Measurements from ENCODE around the gene NR2C2. TPM values are rescaled to one million over a fixed set of nuclear protein-coding genes. Genes with fewer than 3 reads are reported as not detected.

Gene NR2C2
- polyA plus RNA-seq, 1 donor (not counting 4 experiments of a cell fraction or from before 2014, with no cell fraction given), result 9.4 TPM

DNA sequence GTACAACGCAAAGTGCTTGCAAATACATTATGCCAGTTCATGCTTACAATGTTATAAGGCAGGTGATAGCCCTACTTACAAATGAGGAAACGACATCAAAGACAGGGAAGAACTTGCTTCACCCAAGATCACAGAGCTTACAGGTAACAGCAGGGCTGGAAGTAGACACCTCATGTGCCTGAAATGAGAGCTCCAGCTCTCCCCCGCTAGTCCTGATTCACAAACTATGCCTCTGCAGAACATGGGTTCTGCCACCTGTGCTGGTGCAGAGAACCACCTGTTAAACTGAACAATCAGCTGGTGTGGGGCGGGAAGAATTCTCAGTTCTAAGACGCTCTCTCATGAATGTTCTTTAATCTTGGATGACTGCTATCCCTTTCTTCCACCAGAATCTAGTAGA is 144.2 kb downstream of the NR2C2 start:
- H3K4me1 ChIP-seq (ENCODE audit: control insufficient read depth, extremely low read depth, insufficient read depth, low read length), result no peaks in the 10 kb centered on the region
- no peaks in the 10 kb centered on the region for H3K79me2 ChIP-seq (ENCODE audit: control insufficient read depth, insufficient read depth, low read length)
- no peaks in the 10 kb centered on the region for H3K27me3 ChIP-seq (ENCODE audit: control insufficient read depth, extremely low read depth, insufficient read depth, low read length)
- no peak overlapping the region for H3K4me2 ChIP-seq (ENCODE audit: control insufficient read depth, extremely low read depth, insufficient read depth, low read depth, low read length)
- H3K27ac ChIP-seq (ENCODE audit: control insufficient read depth, insufficient read depth, low read length), result no peak overlapping the region
- peaks cover 11 to 23% of the 10 kb centered on the region in 2 experiments for H3K36me3 ChIP-seq (ENCODE audit: control insufficient read depth in 2 of 2, extremely low read depth in 1 of 2, insufficient read depth in 2 of 2, low read length in 2 of 2)
- no peak overlapping the region for H3K4me3 ChIP-seq (ENCODE audit: control insufficient read depth in 2 of 3, extremely low read depth in 1 of 3, insufficient read depth in 2 of 3, low read depth in 1 of 3, low read length in 3 of 3)
- H3K9ac ChIP-seq (ENCODE audit: control insufficient read depth, extremely low read depth, insufficient read depth, low read length), result no peak overlapping the region
- FAIRE-seq (no peak), DNase-seq (ENCODE audit: low read depth, low spot score) (no peak)
- no peak for TF ChIP-seq EZH2 (IDR thresholded peaks at IDR 0.05; ENCODE audit: low read length)
- TF ChIP-seq, protein P1, sequence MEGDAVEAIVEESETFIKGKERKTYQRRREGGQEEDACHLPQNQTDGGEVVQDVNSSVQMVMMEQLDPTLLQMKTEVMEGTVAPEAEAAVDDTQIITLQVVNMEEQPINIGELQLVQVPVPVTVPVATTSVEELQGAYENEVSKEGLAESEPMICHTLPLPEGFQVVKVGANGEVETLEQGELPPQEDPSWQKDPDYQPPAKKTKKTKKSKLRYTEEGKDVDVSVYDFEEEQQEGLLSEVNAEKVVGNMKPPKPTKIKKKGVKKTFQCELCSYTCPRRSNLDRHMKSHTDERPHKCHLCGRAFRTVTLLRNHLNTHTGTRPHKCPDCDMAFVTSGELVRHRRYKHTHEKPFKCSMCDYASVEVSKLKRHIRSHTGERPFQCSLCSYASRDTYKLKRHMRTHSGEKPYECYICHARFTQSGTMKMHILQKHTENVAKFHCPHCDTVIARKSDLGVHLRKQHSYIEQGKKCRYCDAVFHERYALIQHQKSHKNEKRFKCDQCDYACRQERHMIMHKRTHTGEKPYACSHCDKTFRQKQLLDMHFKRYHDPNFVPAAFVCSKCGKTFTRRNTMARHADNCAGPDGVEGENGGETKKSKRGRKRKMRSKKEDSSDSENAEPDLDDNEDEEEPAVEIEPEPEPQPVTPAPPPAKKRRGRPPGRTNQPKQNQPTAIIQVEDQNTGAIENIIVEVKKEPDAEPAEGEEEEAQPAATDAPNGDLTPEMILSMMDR (optimal IDR thresholded peaks at IDR 0.05 in 1 of 3, IDR thresholded peaks at IDR 0.05 in 1 of 3, conservative IDR thresholded peaks at IDR 0.05 in 1 of 3; ENCODE audit: extremely low read depth in 1 of 3, insufficient read depth in 2 of 3, low read length in 3 of 3), result no peak
- no peak overlapping the region for H2AFZ ChIP-seq (ENCODE audit: control insufficient read depth, low read length)
- dilution Hi-C loops (cut with MboI; ENCODE audit: extremely low pct_ligation_motif_present, low sequenced_read_pairs), result no loop called here
- H3K9me3 ChIP-seq (ENCODE audit: control insufficient read depth, low read depth, low read length), result no peaks in the 10 kb centered on the region
- H3K9me1 ChIP-seq (ENCODE audit: control insufficient read depth, extremely low read depth, insufficient read depth, low read length), result no peaks in the 10 kb centered on the region
- no peaks in the 10 kb centered on the region for H4K20me1 ChIP-seq (ENCODE audit: control insufficient read depth, extremely low read depth, insufficient read depth, low read length)

DNA sequence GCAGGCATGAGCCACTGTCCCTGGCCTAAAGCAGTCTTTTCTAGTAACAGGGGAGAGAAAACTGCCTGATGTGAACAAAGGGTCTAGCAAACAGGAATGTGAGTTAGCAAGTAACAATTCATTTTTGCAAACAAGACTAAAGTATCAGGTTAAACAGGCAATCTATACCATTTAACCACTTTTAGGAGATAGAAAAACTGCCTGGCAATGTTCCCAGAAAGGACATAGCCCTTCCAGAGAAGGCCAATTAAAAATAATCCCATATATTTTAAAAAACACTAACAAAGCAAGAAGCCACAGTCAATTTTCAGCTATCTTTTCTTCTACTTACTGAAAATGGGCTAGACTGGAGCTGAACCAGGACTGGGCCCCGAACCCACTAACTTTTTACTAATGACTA is 145.3 kb downstream of the NR2C2 start:
- H3K36me3 ChIP-seq (ENCODE audit: control insufficient read depth in 2 of 2, extremely low read depth in 1 of 2, insufficient read depth in 2 of 2, low read length in 2 of 2), result peaks cover 11 to 23% of the 10 kb centered on the region in 2 experiments
- peaks cover 9% of the 10 kb centered on the region for H3K79me2 ChIP-seq (ENCODE audit: control insufficient read depth, insufficient read depth, low read length)
- no peak overlapping the region for H3K4me2 ChIP-seq (ENCODE audit: control insufficient read depth, extremely low read depth, insufficient read depth, low read depth, low read length)
- H3K4me3 ChIP-seq (ENCODE audit: control insufficient read depth in 2 of 3, extremely low read depth in 1 of 3, insufficient read depth in 2 of 3, low read depth in 1 of 3, low read length in 3 of 3), result no peak overlapping the region
- no peaks in the 10 kb centered on the region for H3K27me3 ChIP-seq (ENCODE audit: control insufficient read depth, extremely low read depth, insufficient read depth, low read length)
- H2AFZ ChIP-seq (ENCODE audit: control insufficient read depth, low read length), result no peak overlapping the region
- no peak for DNase-seq (ENCODE audit: low read depth, low spot score)
- no peak for FAIRE-seq
- no peaks in the 10 kb centered on the region for H4K20me1 ChIP-seq (ENCODE audit: control insufficient read depth, extremely low read depth, insufficient read depth, low read length)
- TF ChIP-seq, protein P1 (optimal IDR thresholded peaks at IDR 0.05 in 1 of 3, IDR thresholded peaks at IDR 0.05 in 1 of 3, conservative IDR thresholded peaks at IDR 0.05 in 1 of 3; ENCODE audit: extremely low read depth in 1 of 3, insufficient read depth in 2 of 3, low read length in 3 of 3), result no peak
- no peak for TF ChIP-seq EZH2 (IDR thresholded peaks at IDR 0.05; ENCODE audit: low read length)
- no peak overlapping the region for H3K9ac ChIP-seq (ENCODE audit: control insufficient read depth, extremely low read depth, insufficient read depth, low read length)
- H3K27ac ChIP-seq (ENCODE audit: control insufficient read depth, insufficient read depth, low read length), result no peak overlapping the region
- no peaks in the 10 kb centered on the region for H3K9me1 ChIP-seq (ENCODE audit: control insufficient read depth, extremely low read depth, insufficient read depth, low read length)
- peaks cover 3% of the 10 kb centered on the region for H3K4me1 ChIP-seq (ENCODE audit: control insufficient read depth, extremely low read depth, insufficient read depth, low read length)
- no peaks in the 10 kb centered on the region for H3K9me3 ChIP-seq (ENCODE audit: control insufficient read depth, low read depth, low read length)
- dilution Hi-C loops (cut with MboI; ENCODE audit: extremely low pct_ligation_motif_present, low sequenced_read_pairs), result no loop called here

Measured in keratinocyte (primary cell).